Liver (tissue), 3 donors: ENCODE results near the gene AVL9.

Source experiments
- EGR1 ChIP-seq, 2 donors: IDR thresholded peaks; 2 replicates each; pipeline ENCODE4 v1.6.1; 2016 to 2018; ENCODE audit warnings: antibody characterized with exemption in 2 of 2, low read depth in 2 of 2
- HNF4A ChIP-seq, 2 donors: conservative IDR thresholded peaks; 2 replicates each; pipeline ENCODE4 v1.6.1; 2016; ENCODE audit warnings: antibody characterized with exemption in 2 of 2, mild to moderate bottlenecking in 2 of 2
- JUND ChIP-seq, 2 donors: IDR thresholded peaks; 2 replicates each; pipeline ENCODE4 v1.6.1; 2016; ENCODE audit warnings: antibody characterized with exemption in 2 of 2
- RAD21 ChIP-seq, 2 donors: IDR thresholded peaks; 2 replicates each; pipeline ENCODE4 v1.6.1; 2016; ENCODE audit warnings: antibody characterized with exemption in 2 of 2, mild to moderate bottlenecking in 2 of 2
- SP1 ChIP-seq: IDR thresholded peaks from 2 replicates; pipeline ENCODE4 v1.6.1; 2018; ENCODE audit warnings: antibody characterized with exemption, mild to moderate bottlenecking
- TAF1 ChIP-seq: conservative IDR thresholded peaks from 2 replicates; pipeline ENCODE4 v1.6.1; 2016; ENCODE audit warnings: antibody characterized with exemption, mild to moderate bottlenecking
- YY1 ChIP-seq: IDR thresholded peaks from 2 replicates; pipeline ENCODE4 v1.6.1; 2016; ENCODE audit warnings: antibody characterized with exemption, mild to moderate bottlenecking
- TF ChIP-seq, protein P1 (sequence below): IDR thresholded peaks from 2 replicates; pipeline ENCODE4 v1.6.1; 2016; ENCODE audit warnings: antibody characterized with exemption, mild to moderate bottlenecking
- TF ChIP-seq, protein P2 (sequence below): fragments of 150-350 bp; IDR thresholded peaks from 2 replicates; pipeline ENCODE4 v1.5.1; 2017; ENCODE audit warnings: improper control_type of control experiment, low read depth, low read length; ENCODE audit not compliant: missing input control
- TF ChIP-seq, protein P3 (sequence below): IDR thresholded peaks from 2 replicates; pipeline ENCODE4 v1.6.1; 2016; ENCODE audit warnings: antibody characterized with exemption
- TF ChIP-seq, protein P4 (sequence below): IDR thresholded peaks from 2 replicates; pipeline ENCODE4 v1.6.1; 2016; ENCODE audit warnings: antibody characterized with exemption
- donor health status: healthy.
- donor health status: healthy.

DNA sequence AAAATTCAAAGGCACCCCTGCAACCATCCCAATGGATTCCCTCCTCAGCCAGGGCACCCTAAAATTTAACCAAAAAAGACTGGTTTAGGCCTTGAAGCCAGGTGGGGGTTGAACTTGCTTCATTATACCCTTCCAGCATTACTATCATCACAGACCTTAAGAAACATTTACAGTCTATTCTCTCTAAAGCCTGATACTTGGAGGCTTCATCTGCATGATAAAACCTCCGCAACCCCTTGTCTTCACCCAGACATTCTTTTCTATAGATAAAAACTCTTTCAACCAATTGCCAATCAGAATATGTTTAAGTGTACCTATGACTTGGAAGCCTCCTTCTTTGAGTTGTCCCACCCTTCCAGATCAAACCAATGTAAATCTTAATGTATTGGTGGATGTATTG, 17.9 kb downstream of the AVL9 start:
- TF ChIP-seq HNF4A (conservative IDR thresholded peaks at IDR 0.05) (no peak), TAF1 (no peak), EGR1 (IDR thresholded peaks at IDR 0.05; ENCODE audit: low read depth in 2 of 2) (no peak), JUND (IDR thresholded peaks at IDR 0.05) (no peak), SP1 (no peak), RAD21 (IDR thresholded peaks at IDR 0.05) (no peak), YY1 (no peak)
- TF ChIP-seq, protein P1, sequence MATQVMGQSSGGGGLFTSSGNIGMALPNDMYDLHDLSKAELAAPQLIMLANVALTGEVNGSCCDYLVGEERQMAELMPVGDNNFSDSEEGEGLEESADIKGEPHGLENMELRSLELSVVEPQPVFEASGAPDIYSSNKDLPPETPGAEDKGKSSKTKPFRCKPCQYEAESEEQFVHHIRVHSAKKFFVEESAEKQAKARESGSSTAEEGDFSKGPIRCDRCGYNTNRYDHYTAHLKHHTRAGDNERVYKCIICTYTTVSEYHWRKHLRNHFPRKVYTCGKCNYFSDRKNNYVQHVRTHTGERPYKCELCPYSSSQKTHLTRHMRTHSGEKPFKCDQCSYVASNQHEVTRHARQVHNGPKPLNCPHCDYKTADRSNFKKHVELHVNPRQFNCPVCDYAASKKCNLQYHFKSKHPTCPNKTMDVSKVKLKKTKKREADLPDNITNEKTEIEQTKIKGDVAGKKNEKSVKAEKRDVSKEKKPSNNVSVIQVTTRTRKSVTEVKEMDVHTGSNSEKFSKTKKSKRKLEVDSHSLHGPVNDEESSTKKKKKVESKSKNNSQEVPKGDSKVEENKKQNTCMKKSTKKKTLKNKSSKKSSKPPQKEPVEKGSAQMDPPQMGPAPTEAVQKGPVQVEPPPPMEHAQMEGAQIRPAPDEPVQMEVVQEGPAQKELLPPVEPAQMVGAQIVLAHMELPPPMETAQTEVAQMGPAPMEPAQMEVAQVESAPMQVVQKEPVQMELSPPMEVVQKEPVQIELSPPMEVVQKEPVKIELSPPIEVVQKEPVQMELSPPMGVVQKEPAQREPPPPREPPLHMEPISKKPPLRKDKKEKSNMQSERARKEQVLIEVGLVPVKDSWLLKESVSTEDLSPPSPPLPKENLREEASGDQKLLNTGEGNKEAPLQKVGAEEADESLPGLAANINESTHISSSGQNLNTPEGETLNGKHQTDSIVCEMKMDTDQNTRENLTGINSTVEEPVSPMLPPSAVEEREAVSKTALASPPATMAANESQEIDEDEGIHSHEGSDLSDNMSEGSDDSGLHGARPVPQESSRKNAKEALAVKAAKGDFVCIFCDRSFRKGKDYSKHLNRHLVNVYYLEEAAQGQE = no peak
- TF ChIP-seq, protein P2, sequence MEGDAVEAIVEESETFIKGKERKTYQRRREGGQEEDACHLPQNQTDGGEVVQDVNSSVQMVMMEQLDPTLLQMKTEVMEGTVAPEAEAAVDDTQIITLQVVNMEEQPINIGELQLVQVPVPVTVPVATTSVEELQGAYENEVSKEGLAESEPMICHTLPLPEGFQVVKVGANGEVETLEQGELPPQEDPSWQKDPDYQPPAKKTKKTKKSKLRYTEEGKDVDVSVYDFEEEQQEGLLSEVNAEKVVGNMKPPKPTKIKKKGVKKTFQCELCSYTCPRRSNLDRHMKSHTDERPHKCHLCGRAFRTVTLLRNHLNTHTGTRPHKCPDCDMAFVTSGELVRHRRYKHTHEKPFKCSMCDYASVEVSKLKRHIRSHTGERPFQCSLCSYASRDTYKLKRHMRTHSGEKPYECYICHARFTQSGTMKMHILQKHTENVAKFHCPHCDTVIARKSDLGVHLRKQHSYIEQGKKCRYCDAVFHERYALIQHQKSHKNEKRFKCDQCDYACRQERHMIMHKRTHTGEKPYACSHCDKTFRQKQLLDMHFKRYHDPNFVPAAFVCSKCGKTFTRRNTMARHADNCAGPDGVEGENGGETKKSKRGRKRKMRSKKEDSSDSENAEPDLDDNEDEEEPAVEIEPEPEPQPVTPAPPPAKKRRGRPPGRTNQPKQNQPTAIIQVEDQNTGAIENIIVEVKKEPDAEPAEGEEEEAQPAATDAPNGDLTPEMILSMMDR = no peak
- TF ChIP-seq, protein P3, sequence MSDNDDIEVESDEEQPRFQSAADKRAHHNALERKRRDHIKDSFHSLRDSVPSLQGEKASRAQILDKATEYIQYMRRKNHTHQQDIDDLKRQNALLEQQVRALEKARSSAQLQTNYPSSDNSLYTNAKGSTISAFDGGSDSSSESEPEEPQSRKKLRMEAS = no peak
- TF ChIP-seq, protein P4, sequence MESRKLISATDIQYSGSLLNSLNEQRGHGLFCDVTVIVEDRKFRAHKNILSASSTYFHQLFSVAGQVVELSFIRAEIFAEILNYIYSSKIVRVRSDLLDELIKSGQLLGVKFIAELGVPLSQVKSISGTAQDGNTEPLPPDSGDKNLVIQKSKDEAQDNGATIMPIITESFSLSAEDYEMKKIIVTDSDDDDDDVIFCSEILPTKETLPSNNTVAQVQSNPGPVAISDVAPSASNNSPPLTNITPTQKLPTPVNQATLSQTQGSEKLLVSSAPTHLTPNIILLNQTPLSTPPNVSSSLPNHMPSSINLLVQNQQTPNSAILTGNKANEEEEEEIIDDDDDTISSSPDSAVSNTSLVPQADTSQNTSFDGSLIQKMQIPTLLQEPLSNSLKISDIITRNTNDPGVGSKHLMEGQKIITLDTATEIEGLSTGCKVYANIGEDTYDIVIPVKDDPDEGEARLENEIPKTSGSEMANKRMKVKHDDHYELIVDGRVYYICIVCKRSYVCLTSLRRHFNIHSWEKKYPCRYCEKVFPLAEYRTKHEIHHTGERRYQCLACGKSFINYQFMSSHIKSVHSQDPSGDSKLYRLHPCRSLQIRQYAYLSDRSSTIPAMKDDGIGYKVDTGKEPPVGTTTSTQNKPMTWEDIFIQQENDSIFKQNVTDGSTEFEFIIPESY = no peak
